Calu3 (cell line): ENCODE results near the gene NCKAP5L. TPM values are rescaled to one million over a fixed set of nuclear protein-coding genes. Genes with fewer than 3 reads are reported as not detected.

Experiments
- BruUV-seq: library from RNA; stranded (reverse); fragments of 400-500 nt; replicated peaks from 2 replicates; lab custom pipeline; 2021; lab: Mats Ljungman, UMichigan
- CTCF ChIA-PET: fragments of 300-600 bp; sonication (Branson Sonifier 250); formaldehyde crosslinking; loops from one replicate; lab custom pipeline; 2022; ENCODE audit warnings: antibody characterized with exemption; lab: Charles Lee
- DNase-seq: peaks from one replicate; pipeline ENCODE4 v3.0.0; 2022
- H3K27ac Mint-ChIP-seq: one replicate; pipeline ENCODE4 v1.8.0; 2022; ENCODE audit warnings: mixed read lengths; ENCODE audit not compliant: unreplicated experiment
- H3K27me3 Mint-ChIP-seq: one replicate; pipeline ENCODE4 v1.8.0; 2022; ENCODE audit warnings: mixed read lengths; ENCODE audit not compliant: unreplicated experiment
- H3K36me3 Mint-ChIP-seq: one replicate; pipeline ENCODE4 v1.8.0; 2022; ENCODE audit warnings: mild to moderate bottlenecking, moderate library complexity, mixed read lengths; ENCODE audit not compliant: insufficient read depth, unreplicated experiment
- H3K4me1 Mint-ChIP-seq: one replicate; pipeline ENCODE4 v1.8.0; 2022; ENCODE audit warnings: mild to moderate bottlenecking, low read depth, mixed read lengths; ENCODE audit not compliant: unreplicated experiment
- H3K4me3 Mint-ChIP-seq: one replicate; pipeline ENCODE4 v1.8.0; 2022; ENCODE audit warnings: mild to moderate bottlenecking, low read depth, moderate library complexity, mixed read lengths; ENCODE audit not compliant: unreplicated experiment
- H3K9me3 Mint-ChIP-seq: one replicate; pipeline ENCODE4 v1.8.0; 2022; ENCODE audit warnings: low read depth, mixed read lengths; ENCODE audit not compliant: unreplicated experiment
- intact Hi-C: fragments of 100-400 bp; cut with micrococcal nuclease; formaldehyde crosslinking; loops from one replicate; pipeline ENCODE4 v1.10.0; 2022; ENCODE audit not compliant: unreplicated experiment
- total RNA-seq: library from RNA; stranded (reverse); gene quantifications from 2 replicates; pipeline ENCODE4 v1.2.3, GENCODE V29; 2022
- TF ChIP-seq, protein P1 (sequence below): fragments of 200-600 bp; IDR thresholded peaks from one replicate; pipeline ENCODE4 v1.8.0; 2022; ENCODE audit warnings: antibody characterized with exemption; ENCODE audit not compliant: unreplicated experiment

NCKAP5L gene
- total RNA-seq, 1 experiment from 2014 or later = 10.0 TPM

DNA sequence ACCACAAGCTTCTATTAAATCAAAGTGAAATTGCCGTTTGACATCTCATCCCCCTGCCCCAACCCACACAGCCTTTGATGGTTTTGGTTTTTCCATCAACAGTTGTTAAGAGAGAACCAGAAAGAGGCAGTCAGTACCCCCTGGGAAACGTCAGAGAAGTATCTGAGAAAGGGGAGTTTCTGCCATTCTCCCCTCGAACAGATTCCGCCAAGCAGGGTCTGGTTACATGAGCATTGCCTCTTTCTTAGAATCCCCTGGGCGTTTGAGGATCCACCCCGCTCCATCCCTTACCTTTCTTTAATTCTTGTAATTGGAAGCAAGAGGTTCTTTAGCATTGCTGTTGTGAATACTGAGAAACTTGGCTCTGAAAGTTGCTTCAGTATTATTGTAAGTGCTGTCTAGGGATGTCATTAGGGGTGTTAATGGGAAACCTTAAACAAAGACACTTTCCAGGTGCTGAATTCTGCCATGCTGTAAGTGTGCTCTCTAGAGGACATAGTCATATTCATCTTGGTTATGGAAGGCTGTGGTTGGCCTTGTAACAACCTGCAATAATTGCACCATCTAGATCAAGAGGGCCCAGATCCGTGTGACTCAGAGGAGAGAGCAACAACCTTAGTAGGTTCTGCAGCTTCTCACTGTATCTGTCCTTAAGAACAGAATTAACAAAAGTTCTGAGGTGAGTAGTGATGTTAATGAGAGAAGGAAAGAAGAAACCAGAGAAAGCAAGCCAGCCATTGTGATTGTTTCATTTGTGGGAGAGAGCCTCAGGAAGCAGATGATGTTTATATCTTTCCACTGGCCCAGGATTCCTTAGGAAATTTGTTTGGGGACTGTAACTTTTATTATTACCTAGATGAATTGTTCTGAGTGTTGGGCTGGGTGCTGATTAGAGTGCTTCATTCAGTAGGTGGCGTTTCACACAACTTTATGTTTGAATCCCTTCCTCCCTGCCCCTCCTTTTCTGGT lies 77.9 kb downstream of the NCKAP5L start:
- no TSS peak for BruUV-seq
- H3K9me3 Mint-ChIP-seq = no peaks in the 10 kb centered on the region
- no peaks in the 10 kb centered on the region for H3K27me3 Mint-ChIP-seq
- H3K27ac Mint-ChIP-seq = peak overlapping the region; percentile 89
- H3K4me1 Mint-ChIP-seq = peaks cover 12% of the 10 kb centered on the region
- intact Hi-C loops = no loop called here
- H3K36me3 Mint-ChIP-seq = peaks cover 43% of the 10 kb centered on the region
- CTCF ChIA-PET = no interaction called here
- H3K4me3 Mint-ChIP-seq = peak overlapping the region; percentile 19
- DNase-seq = no peak
- TF ChIP-seq, protein P1, sequence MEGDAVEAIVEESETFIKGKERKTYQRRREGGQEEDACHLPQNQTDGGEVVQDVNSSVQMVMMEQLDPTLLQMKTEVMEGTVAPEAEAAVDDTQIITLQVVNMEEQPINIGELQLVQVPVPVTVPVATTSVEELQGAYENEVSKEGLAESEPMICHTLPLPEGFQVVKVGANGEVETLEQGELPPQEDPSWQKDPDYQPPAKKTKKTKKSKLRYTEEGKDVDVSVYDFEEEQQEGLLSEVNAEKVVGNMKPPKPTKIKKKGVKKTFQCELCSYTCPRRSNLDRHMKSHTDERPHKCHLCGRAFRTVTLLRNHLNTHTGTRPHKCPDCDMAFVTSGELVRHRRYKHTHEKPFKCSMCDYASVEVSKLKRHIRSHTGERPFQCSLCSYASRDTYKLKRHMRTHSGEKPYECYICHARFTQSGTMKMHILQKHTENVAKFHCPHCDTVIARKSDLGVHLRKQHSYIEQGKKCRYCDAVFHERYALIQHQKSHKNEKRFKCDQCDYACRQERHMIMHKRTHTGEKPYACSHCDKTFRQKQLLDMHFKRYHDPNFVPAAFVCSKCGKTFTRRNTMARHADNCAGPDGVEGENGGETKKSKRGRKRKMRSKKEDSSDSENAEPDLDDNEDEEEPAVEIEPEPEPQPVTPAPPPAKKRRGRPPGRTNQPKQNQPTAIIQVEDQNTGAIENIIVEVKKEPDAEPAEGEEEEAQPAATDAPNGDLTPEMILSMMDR = no peak

GRCh38 chr12:49748800-49749199 lies 79.4 kb downstream of the NCKAP5L start:
- no TSS peak for BruUV-seq
- Mint-ChIP-seq H3K36me3 (peaks cover 36% of the 10 kb centered on the region), H3K4me1 (peaks cover 22% of the 10 kb centered on the region), H3K27me3 (no peaks in the 10 kb centered on the region), H3K4me3 (no peak overlapping the region), H3K9me3 (no peaks in the 10 kb centered on the region), H3K27ac (no peak overlapping the region)
- CTCF ChIA-PET = no interaction called here
- TF ChIP-seq, protein P1 = no peak
- intact Hi-C loops = no loop called here
- DNase-seq = no peak

- CTCF ChIA-PET = no interaction called here
- TF ChIP-seq, protein P1 = no peak
- DNase-seq = no peak
- Mint-ChIP-seq H3K4me3 (no peak overlapping the region), H3K27ac (no peak overlapping the region), H3K4me1 (peaks cover 22% of the 10 kb centered on the region), H3K27me3 (no peaks in the 10 kb centered on the region), H3K9me3 (no peaks in the 10 kb centered on the region), H3K36me3 (peaks cover 37% of the 10 kb centered on the region)
- BruUV-seq = no TSS peak
- intact Hi-C loops = no loop called here
These were observed 79.9 kb downstream of the NCKAP5L start for GRCh38 chr12:49748306-49748705.

- BruUV-seq = no TSS peak
- H3K27me3 Mint-ChIP-seq = no peaks in the 10 kb centered on the region
- H3K27ac Mint-ChIP-seq = no peak overlapping the region
- intact Hi-C loops = no loop called here
- peak overlapping the region; percentile 22 for H3K4me3 Mint-ChIP-seq
- DNase-seq = no peak
- peaks cover 37% of the 10 kb centered on the region for H3K36me3 Mint-ChIP-seq
- H3K9me3 Mint-ChIP-seq = no peaks in the 10 kb centered on the region
- peaks cover 10% of the 10 kb centered on the region for H3K4me1 Mint-ChIP-seq
- TF ChIP-seq, protein P1 = no peak
- CTCF ChIA-PET = no interaction called here
These were observed 83.8 kb downstream of the NCKAP5L start for GRCh38 chr12:49744363-49744885.
